Measurements from ENCODE around the gene KNG1.
"Not testable (repeated sequence)": the region's sequence is repeated elsewhere in the genome, so short reads cannot be mapped to it uniquely, and the experiment has no call there.

Gene KNG1

DNA sequence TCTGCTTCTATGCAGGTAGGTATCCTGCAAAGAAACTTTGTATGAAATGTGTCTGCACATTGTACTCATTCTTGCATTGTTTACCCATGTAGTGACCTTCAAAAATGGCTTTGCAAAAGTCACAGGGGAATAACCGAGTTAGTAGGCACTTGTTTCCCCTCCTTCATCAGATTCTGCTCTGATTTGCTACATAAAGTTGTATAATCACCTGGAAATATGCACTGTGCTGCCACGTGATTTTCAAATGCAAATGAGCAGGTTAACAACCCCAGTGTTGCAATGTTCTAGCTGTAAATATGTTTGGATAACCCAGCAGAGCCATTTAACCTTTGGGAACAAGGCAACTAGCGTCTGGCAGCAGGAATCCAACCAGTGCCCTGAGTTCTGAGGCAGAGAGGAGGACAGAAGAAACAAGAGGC lies at the start of gene KNG1:
KNG1 (plus strand) TSS at position 321 of the 419 bp plus-strand sequence. CDS start 184 bp downstream, outside the sequence.
- DNase-seq = no peak

DNA sequence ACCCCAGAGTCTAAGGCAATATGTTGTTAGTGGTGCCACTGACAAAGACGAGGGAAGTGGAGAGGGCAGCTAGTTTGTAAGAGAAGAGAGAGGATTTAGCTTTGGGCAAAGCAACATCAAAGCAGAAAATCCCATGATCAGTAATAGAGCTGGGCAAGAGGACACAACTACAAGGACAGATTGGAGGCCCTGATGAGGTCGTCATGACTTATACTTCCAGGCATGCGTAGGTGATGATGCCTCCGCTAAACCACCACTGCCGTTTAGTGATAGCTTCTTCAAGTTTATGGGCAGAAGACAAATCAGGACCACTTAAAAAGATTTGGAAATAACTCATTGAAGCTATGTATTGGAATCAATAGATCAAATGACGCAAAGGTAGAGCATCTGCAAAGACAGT lies 48.7 kb upstream of the KNG1 start:
- DNase-seq = no peak

GRCh38 chr3:186669378-186670084 lies 47.6 kb upstream of the KNG1 start:
- DNase-seq = no peak

DNA sequence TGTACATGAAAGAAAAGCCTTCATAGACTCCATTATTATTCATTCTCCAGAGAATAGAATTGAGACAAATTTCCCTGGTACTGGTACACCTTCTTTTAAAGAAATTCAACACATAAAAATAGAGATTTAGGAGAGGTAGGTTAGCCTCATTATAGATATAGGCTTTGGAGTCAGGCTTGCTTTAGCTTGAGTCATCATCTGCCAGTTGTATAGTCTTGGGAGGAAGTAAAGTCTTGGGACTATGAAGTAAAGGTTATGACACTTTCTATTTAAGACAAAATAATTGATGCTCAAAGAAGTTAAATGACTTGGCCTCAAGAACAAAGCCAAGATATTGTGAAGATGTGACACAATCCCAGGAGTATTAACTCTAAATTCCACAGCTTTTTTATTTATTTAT lies 47.0 kb upstream of the KNG1 start:
- no peak for DNase-seq

GRCh38 chr3:186671051-186671450 lies 46.1 kb upstream of the KNG1 start:
- no peak for DNase-seq

- DNase-seq = no peak
Measured at GRCh38 chr3:186678604-186679003, 38.6 kb upstream of the KNG1 start.

GRCh38 chr3:186679151-186679550 lies 38.0 kb upstream of the KNG1 start:
- DNase-seq = no peak

DNA sequence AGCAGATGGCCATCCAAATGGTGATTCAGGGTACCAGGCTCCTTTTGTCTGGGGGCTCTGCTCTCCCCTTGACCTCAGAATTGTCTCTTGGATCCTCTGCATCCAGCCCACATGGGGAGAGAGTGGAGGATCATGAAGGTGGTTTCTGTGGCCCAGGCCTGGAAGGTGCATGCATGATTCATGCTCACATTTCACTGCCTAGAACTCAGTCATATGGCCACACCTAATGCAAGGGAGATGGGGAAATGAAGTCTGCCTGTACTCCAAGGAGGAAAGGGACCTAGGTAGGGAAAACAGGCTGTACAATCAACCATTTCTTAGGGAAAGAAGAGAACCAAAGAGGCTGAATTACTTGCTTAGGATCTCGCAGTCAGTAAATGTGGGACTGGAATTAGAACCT lies 36.3 kb upstream of the KNG1 start:
- DNase-seq = no peak

DNA sequence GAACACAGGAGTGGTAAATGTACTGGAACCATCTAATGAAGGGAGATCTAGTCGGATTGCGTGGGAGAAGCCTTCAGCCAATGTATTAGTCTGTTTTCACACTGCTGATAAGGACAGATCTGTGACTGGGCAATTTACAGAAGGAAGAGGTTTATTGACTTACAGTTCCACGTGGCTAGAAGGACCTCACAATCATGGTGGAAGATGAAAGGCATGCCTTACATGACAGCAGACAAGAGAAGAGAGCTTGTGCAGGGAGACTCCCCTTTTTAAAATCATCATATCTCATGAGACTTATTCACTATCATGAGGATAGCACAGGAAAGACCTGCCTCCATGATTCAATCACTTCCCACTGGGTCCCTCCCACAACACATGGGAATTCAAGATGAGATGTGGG lies 34.3 kb upstream of the KNG1 start:
- DNase-seq = no peak

DNA sequence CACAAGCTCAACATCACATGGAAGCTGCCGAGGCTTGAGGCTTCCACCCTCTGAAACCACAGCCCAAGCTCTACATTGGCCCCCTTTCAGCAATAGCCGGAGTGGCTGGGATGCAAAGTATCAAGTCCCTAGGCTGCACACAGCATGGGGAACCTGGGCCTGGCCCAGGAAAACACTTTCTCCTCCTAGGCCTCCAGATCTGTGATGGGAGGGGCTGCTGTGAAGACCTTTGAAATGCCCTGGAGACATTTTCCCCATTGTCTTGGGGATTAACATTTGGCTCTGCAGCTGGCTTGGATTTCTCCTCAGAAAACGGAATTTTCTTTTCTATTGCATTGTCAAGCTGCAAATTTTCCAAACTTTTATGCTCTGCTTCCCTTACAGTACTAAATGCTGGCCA lies 33.2 kb upstream of the KNG1 start:
- no peak for DNase-seq

- not testable (repeated sequence) for DNase-seq
Measured at GRCh38 chr3:186686475-186686874, 30.7 kb upstream of the KNG1 start.

- DNase-seq = no peak
Measured at GRCh38 chr3:186687120-186687651, 30.0 kb upstream of the KNG1 start.

- DNase-seq = not testable (repeated sequence)
Measured at GRCh38 chr3:186690304-186690703, 26.9 kb upstream of the KNG1 start.

GRCh38 chr3:186691676-186692075 lies 25.5 kb upstream of the KNG1 start:
- no peak for DNase-seq

DNA sequence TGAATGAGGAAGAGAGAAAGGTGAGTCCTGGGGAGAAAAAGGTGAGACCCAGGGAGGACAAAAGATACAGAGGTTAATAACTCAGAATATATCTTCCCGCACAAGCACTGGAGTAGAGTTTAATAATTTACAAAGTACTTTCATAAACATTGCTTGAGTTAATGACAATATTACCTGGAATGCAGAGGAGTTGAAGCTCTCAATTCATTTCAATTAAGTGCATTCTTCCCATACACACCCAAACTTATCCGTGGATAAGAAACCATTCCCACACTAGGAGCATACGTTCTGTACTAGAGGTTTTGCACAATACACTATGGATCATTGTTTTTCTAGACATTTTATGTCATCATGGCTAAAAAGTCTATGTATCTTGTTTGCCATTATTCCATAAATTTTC lies 23.3 kb upstream of the KNG1 start:
- no peak for DNase-seq

GRCh38 chr3:186694288-186695032 lies 22.7 kb upstream of the KNG1 start:
- no peak for DNase-seq

DNA sequence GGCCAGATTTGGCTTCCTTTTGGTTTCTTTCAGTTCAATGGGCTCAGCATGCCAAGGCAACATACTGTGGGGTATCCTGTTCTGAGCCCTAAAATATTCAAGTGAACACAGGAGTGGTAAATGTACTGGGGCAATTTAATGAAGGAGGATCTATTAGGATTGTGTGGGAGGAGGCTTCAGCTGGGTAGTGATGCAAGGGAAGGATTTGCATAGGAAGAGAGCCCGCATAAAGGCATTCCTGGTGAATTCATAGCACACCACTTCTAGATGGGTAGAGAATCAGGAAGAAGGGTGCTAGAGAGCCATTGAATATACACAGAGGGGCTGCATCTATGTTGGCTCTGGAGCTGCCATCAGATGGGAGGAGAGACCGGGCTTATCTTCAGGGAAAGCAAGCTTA lies 20.6 kb upstream of the KNG1 start:
- DNase-seq = no peak

- DNase-seq = no peak
Measured at GRCh38 chr3:186697510-186697909, 19.6 kb upstream of the KNG1 start.

DNA sequence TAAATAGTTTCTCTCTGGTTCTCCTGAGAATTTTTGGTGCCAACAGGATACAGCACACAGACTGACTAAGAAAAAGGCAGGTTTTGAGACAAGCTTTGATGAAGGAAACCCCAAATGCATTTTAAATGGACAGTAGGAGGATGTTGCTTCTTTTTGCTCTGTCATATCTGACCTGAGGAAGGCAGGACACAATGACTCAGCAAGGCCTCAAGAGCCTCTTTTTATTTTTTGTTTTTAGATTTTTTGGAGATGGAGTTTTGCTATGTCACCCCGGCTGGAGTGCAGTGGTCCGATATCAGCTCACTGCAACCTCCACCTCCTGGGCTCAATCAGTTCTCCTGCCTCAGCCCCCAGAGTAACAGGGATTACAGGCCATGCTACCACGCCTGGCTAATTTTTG lies 16.9 kb upstream of the KNG1 start:
- no peak for DNase-seq

GRCh38 chr3:186702451-186702850 lies 14.7 kb upstream of the KNG1 start:
- not testable (repeated sequence) for DNase-seq

DNA sequence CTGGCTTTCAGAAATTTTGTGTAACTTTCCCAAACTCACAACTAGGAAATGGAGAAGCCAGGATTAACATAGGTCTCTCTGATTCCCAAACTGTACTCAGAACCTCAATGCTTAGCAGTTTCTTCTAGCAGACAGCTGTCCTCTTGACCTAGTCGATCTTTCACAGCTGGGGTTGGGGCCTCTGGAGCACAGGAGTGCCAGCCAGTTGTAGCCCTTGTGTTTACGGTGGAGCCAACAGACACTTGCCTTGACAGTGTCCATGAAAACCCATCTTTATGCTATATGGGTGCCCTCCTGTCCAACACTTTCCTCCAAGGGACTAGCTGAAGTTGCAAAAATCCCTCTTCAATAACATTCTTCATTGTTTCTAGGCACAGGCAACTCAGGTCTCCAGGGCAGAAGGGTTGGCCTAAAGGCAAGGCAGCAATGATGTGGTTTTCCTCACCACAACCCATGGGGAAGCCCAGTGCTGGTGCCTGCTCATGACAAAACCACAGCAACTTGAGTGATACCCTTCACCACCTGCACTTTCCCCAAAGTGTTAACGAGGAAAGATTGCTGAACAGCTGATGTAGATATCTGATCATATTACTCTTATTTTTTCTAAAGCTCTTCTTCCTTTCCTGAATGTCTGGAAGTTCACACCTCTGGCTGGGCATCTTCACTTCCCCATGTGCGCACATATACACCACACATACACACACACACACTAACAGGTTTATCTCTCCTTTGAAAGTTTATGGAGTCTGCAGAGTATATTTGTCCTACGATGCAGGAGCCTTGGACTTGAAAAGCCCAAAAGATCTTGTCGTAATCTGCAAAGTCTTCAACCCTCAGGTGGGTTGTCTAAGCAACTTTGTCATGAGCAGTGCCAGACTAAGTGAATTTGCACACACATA lies 11.0 kb upstream of the KNG1 start:
- no peak for DNase-seq

DNA sequence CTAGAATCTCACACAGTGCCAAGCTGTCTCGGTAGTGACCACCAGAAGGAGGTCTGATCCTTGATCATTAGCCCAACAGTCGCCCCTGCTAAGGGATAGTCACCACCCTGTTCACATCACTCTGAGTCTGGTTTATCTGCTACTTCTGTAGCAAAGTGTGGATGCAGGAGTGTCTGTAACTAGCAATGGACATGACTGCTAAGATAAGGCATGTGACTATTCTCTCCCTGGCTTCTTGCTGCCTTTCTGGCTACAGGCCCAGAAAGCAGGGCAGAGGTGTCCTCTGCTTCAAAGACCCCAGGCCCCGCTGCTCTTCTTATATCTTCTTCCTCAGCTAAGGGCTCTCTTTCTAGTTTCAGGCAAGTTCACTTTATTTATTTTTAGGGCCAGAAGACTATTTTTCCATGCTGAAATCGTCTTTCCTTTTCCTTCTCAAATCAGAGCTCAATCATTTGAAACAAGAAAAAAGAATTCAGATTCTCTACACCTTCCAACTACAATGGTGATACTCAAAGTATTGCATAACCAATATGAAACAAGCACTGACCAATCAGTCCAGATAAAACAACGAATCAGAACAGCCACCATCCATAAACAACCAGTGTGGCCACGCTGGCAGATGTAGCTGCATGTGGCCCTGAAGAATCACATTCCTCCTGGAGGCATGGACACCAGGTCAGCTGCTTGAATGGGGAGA lies 8.0 kb upstream of the KNG1 start:
- no peak for DNase-seq

DNA sequence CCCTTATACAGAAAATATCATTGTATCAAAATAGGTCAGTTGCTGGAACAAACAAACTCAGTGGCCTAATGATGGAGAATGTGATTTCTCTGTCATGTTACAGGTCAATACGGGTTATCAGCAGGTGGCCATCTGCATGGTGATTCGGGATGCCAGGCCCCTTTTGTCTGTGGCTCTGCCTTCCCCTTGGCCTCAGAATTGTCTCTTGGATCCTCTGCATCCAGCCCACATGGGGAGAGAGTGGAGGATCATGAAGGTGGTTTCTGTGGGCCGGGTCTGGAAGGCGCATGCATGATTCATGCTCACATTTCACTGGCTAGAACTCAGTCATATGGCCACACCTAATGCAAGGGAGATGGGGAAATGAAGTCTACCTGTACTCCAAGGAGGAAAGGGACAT lies 6.5 kb upstream of the KNG1 start:
- DNase-seq = not testable (repeated sequence)

All from activated T-cell treated with anti-CD3 and anti-CD28 coated beads, Interleukin-2, amount 50 U/mL, for 1 hour (primary cell).